ENCODE measurements around the gene ACOT7.

GRCh38 chr1:6245869-6246496 is 147.6 kb downstream of the ACOT7 start:
- TF ChIP-seq CTCF (conservative IDR thresholded peaks at IDR 0.05; ENCODE audit: low read depth in 2 of 2) (no peak), ZNF331 (CRISPR knock-in tag; IDR thresholded peaks at IDR 0.05; ENCODE audit: low read depth) (no peak)

Data from GM23338 (cell line).